Mucosa of gallbladder (tissue), 1 donor: ENCODE data around the gene RCL1. TPM values are rescaled to one million over a fixed set of nuclear protein-coding genes. Genes with fewer than 3 reads are reported as not detected.

Source experiments
- DNase-seq: peaks from one replicate; pipeline ENCODE4 v3.0.0-alpha.2; 2020; ENCODE audit warnings: low spot score
- total RNA-seq: library from RNA; stranded (reverse); gene quantifications from one replicate; pipeline ENCODE4 v1.2.1, GENCODE V29; 2021
- donor health status: DM: no; HTN: no; CAD: no.

The RCL1 gene
- total RNA-seq, 1 donor from 2014 or later = 9.5 TPM

GRCh38 chr9:4811824-4812223, 19.1 kb downstream of the RCL1 start:
- DNase-seq = no peak

GRCh38 chr9:4812858-4813257, 20.1 kb downstream of the RCL1 start:
- no peak for DNase-seq

GRCh38 chr9:4814913-4815312, 22.2 kb downstream of the RCL1 start:
- DNase-seq = no peak

DNA sequence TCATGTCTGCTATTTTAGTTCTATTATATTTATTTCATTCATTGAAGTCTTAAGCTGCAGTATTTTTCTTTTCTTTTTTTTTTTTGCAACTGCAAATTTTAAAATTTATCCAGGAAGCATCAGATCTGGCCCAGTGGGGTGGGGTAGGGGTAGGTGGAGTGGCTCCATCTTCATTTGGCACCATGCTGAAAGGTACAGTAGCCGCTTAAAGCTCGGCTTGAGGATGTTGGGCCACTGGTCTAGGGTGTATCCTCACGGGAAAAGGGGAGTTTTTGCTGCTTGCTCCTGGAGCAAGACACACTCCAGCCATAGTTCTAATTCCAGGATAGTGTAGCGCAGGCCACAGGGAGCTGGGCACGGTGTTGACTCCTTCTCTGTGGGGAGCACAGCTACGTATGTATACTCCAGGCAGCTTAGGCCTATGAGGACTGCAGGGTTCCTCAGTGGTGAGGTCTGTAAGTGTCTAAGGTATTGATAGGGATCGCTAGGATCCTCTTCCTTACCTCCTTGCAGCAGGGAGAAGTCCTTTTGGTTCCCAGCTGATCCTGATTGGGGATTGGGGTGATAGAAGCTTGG, 22.7 kb downstream of the RCL1 start:
- DNase-seq = no peak

DNA sequence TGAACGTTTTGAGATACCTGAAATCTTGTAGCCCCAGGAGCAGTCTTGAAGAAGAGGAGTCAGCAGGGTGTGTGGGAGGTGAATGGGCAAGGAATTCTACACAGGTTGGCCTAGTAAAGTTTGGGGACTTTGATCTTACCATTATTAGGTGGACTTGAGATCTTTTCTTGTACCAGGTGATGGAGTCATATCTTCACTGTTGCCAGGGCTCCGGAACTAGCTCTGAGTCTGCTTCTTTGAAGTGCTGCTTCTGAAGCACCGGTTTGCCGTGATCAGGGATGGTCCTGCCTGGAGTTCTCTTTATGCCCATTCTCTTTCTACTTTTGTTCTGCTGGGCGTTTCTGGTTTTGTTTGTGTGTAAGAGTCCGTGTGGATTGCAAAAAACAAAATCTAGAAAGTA, 27.4 kb downstream of the RCL1 start:
- no peak for DNase-seq

DNA sequence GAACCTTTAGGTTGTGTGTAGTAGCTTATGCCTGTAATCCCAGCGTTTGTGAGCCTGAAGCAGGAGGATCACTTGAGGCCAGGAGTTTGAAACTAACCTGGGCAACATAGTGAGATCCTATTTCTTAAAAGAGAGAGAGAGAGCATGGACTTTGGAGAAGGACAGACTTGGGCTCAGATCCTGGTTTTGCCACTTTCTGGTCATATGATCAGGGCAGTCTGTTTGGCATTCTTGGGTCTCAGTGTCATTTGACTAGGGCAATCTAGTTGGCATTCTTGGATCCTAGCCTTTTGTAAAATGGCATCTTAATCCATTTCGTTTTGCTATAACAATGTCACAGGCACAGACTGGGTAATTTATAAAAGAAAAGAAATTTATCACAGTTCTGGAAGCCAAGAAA, 28.4 kb downstream of the RCL1 start:
- no peak for DNase-seq

- no peak for DNase-seq
These were observed 29.3 kb downstream of the RCL1 start for GRCh38 chr9:4822057-4822456.

DNA sequence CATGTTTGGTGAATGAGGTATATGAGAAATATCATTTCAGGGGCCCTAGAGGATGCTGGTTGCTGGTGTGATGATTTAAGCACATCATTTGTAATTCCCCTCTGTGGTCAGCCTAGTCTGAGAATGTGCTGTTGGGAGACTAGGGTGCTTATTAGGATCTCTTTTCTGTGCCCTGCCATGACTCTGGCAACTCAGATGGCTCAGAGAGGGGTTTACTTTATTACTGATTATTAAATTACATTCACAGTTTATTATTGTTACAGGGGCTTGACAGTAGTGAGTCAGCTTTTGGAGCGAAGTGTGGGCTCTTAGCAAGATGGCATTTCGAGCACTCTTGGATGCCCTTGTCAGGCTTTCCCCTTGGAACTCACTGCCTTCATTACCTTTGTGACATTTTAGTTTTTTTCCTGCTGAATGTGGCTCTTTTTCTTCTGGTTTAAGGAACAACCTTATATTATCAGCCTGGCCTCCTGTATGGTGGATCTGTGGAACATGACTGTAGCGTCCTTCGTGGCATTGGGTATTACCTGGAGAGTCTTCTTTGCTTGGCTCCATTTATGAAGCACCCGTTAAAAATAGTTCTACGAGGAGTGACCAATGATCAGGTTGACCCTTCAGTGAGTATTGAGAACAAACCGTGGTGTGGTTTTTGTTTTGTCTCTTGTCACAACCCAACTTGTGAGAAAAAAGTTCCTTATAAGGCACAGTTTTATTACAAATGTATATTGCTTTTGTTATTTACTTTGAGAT, 33.8 kb downstream of the RCL1 start:
- no peak for DNase-seq

- DNase-seq = no peak
These were observed 34.5 kb downstream of the RCL1 start for GRCh38 chr9:4827224-4827623.

GRCh38 chr9:4828761-4829160, 36.0 kb downstream of the RCL1 start:
- no peak for DNase-seq

DNA sequence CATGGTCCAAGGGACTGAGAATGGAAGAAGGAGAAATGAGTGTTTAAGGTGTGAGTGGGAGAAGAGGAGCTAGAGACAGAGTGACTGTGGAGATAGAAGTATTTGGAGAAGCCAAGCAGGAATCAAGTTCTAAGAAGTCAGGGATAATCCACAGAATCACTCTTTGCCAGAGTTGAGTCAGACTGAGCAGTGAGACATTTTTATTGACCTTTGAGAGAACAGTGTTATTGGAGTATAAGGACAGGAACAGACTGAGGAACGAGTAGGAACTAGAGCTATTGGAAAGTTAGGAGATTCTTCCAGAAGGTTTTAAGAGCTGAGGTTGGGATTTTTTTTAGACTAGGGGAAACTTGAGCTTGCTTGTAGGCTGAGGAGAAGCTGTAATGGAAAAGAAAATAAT, 37.2 kb downstream of the RCL1 start:
- no peak for DNase-seq

DNA sequence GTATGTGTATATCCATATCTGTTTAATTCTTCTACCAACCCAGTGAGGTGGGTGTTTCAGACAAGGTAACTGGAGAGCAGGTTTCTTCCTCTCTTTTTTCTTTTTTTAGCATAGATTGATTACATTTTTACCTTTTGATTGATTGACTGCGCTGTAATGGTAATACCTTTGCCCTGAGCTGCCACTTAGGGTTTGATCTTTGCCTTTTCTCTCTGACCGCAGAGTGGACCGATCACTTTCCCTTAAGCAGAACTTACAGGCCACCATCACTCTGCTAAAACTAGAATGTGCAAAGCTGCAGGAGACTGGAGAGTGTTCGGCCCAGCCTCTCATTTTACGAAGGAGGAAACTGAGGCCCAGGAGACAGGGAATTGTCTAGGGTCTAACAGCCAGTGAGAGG, 38.0 kb downstream of the RCL1 start:
- DNase-seq = no peak

DNA sequence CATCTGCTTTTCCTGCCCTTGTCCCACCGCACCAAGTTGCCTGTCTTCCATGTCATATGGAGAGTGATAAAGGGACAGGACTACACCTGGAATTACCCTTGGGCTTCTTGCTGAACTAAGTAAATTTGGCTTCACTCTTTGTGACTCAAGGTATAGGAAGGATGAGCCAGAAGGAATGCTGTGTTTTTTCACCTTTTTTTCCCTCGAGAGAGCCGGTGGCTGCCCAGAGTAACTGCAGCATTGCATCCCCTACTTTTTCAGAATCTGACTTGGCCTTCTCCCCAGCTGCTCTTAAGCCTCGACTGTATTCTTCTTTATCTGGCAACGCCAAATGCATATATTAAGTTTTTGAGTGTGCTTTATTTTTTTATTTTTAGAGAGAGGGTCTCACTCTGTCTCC, 38.4 kb downstream of the RCL1 start:
- no peak for DNase-seq

GRCh38 chr9:4831944-4832343, 39.2 kb downstream of the RCL1 start:
- DNase-seq = no peak

- DNase-seq = no peak
These were observed 40.2 kb downstream of the RCL1 start for GRCh38 chr9:4832786-4833579.

DNA sequence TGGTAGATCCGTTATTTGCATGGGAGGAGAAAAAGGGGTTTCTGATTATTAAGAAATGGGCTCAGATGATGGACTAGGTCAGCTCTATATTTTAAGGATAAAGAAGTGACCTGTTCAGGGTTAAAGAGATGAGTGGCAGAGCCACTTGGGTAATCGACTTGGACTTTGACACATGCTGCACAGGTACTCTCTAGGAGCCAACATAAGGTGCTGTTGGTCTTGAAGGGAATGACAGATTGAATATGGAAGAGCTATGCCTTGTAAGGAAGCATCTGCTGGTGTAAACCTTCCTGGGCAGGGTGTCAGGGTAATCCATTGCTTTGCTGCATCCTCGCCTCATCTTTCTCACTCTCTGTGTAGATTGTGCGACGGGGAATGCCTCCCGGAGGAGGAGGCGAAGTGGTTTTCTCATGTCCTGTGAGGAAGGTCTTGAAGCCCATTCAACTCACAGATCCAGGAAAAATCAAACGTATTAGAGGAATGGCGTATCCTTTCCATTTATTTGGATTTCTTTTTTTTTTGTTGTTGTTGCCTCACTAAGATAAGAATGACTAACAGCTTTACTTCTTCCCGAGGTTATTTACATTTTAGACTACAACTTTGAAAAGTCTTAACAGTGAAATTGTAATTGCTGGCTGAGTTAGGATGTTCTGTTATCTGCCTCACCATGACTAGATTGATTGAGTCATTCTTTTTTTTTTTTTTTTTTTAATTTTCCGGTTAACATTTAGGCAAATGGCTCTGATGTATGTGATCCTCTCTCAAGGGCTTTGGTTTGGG, 41.2 kb downstream of the RCL1 start:
- no peak for DNase-seq

- no peak for DNase-seq
These were observed 43.9 kb downstream of the RCL1 start for GRCh38 chr9:4836676-4837075.

DNA sequence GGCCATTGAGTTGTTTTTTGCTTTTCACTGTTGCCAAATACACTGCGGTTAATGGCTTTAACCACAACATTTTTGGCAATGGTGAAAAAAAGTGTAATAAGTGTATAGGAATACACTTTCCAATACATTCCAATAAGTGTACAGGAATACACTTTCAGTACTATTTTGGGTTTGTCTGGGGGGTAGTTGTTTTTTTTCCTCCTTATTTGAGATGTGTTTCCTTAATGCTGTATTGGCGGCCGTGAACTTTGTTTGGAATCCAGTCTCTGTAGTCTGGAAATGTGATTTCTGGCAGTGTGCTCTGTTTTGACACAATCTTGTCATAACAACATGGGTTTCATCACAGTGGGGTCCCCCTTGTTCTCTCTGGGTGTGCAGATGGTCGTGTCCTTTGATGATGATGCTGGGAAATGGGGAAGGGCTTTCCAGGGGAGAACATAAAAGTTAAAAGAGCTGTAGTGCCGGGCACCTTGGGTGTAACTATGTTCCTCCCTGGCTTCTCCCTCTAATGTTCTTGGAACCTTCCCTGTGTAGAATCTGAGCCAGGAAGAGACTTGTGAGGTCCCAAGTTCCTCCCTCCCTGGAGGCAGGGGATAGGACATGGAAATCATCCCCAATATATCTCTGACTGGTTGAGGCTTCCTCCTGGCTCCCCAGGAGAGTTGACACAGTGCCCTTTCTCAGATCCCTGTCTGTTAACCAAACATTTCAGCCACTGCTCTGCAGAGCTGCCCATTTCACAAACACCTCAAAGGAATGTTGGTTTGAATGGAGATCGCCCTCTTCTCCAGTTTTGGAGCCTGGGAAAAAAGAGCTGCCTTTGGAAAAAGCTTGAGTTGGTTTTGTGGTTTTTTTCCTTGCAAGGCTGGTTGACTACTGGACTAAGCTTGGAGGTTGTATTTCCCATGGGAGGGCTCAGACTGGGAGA, 44.8 kb downstream of the RCL1 start:
- no peak for DNase-seq

- no peak for DNase-seq
These were observed 45.4 kb downstream of the RCL1 start for GRCh38 chr9:4838189-4838546.

GRCh38 chr9:4839470-4839912, 46.7 kb downstream of the RCL1 start:
- no peak for DNase-seq

DNA sequence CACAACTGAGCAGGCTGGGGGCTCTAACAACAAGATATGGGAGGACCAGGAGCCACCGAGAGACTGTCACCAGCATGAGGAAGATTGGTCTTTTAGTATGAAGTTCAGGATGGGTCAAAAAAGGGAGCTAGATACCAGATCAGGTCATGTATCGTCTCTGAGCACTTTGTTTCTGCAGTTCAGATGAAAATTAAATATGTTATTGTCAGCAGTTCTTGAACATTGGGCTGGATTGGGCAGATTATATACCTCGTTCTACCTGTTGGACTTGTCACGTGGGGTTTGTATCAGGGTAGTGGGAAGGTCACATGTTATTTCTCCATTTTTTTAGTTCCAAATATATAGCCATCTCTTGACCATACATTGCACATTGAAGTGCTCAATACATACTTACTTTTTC, 47.3 kb downstream of the RCL1 start:
- no peak for DNase-seq
